HepG2 (cell line): Measurements from ENCODE around the gene SDC1. TPM values are rescaled to one million over a fixed set of nuclear protein-coding genes. Genes with fewer than 3 reads are reported as not detected.

Experiments
- ARID3A ChIP-seq: IDR thresholded peaks from 2 replicates; pipeline ENCODE4 v1.6.1; 2012; ENCODE audit warnings: low read depth, low read length, improper control_type of control experiment
- ATAD3A ChIP-seq: sonication (generic); formaldehyde crosslinking; IDR thresholded peaks from 2 replicates; pipeline ENCODE4 v1.4.0; 2020; ENCODE audit warnings: missing genetic modification reagents
- CREB3 ChIP-seq: sonication (generic); formaldehyde crosslinking; IDR thresholded peaks from 2 replicates; pipeline ENCODE4 v1.5.0; 2020; ENCODE audit warnings: missing genetic modification reagents
- FOXC1 ChIP-seq: sonication (generic); formaldehyde crosslinking; IDR thresholded peaks from 2 replicates; pipeline ENCODE4 v1.8.0; 2022; ENCODE audit warnings: mild to moderate bottlenecking, missing genetic modification reagents, borderline replicate concordance
- FOXK2 ChIP-seq: fragments of 450-650 bp; IDR thresholded peaks from 2 replicates; pipeline ENCODE4 v1.6.1; 2016
- HMG20A ChIP-seq: IDR thresholded peaks from 2 replicates; pipeline ENCODE4 v1.6.1; 2016; ENCODE audit warnings: borderline replicate concordance
- HMGXB3 ChIP-seq: sonication (generic); formaldehyde crosslinking; IDR thresholded peaks from 2 replicates; pipeline ENCODE4 v1.4.0; 2020; ENCODE audit warnings: missing genetic modification reagents, borderline replicate concordance
- KDM5A ChIP-seq: fragments of 200-600 bp; sonication (generic); IDR thresholded peaks from 2 replicates; pipeline ENCODE4 v1.7.0; 2018; ENCODE audit warnings: antibody characterized with exemption, mild to moderate bottlenecking, low read length, borderline replicate concordance
- MEIS2 ChIP-seq: sonication (generic); formaldehyde crosslinking; IDR thresholded peaks from 2 replicates; pipeline ENCODE4 v1.9.0; 2021; ENCODE audit warnings: mild to moderate bottlenecking, missing genetic modification reagents
- ZNF3 ChIP-seq: IDR thresholded peaks from 2 replicates; pipeline ENCODE4 v1.7.0; 2017; ENCODE audit warnings: inconsistent platforms
- ZNF44 ChIP-seq: sonication (generic); formaldehyde crosslinking; IDR thresholded peaks from 2 replicates; pipeline ENCODE4 v1.5.1; 2020; ENCODE audit warnings: mild to moderate bottlenecking, missing genetic modification reagents
- ZNF562 ChIP-seq: sonication (generic); formaldehyde crosslinking; IDR thresholded peaks from 2 replicates; pipeline ENCODE4 v1.8.0; 2022; ENCODE audit warnings: missing genetic modification reagents, borderline replicate concordance
- ZNF660 ChIP-seq: sonication (generic); formaldehyde crosslinking; IDR thresholded peaks from 2 replicates; pipeline ENCODE4 v1.5.1; 2020; ENCODE audit warnings: mild to moderate bottlenecking, low read depth, missing genetic modification reagents, borderline replicate concordance
- polyA plus RNA-seq, 8 experiments: library from polyadenylated mRNA; depleted of rRNA in 3 of 8; stranded (reverse) in 7 of 8; unstranded in 1 of 8; fragments of >200 nt; fragmentation: Illumina TruSeq in 4 of 8; extraction: Trizol in 4 of 8; gene quantifications; 2 replicates each; pipeline versions ENCODE4 v1.2.1 to v1.2.3, GENCODE V29; 2011 to 2016; ENCODE audit warnings: low read depth in 4 of 8, missing spikeins in 1 of 8, mixed read lengths in 1 of 8; ENCODE audit not compliant: insufficient read depth in 1 of 8
- total RNA-seq, 5 experiments: library from RNA; depleted of rRNA; stranded (reverse); fragments of >200 nt; fragmentation: Illumina TruSeq; extraction: Trizol; gene quantifications; 2 replicates each; pipeline ENCODE4 v1.2.3, GENCODE V29; 2016; ENCODE audit warnings: low read depth in 1 of 5
- TF ChIP-seq, protein P1 (sequence below): sonication (generic); formaldehyde crosslinking; IDR thresholded peaks from 2 replicates; pipeline ENCODE4; 2020; ENCODE audit warnings: missing genetic modification reagents, mild to moderate bottlenecking, borderline replicate concordance
- TF ChIP-seq, protein P2 (sequence below): sonication (generic); formaldehyde crosslinking; IDR thresholded peaks from 2 replicates; pipeline ENCODE4 v1.4.0; 2020; ENCODE audit warnings: mild to moderate bottlenecking, missing genetic modification reagents
- TF ChIP-seq, protein P3 (sequence below): sonication (generic); formaldehyde crosslinking; IDR thresholded peaks from 2 replicates; pipeline ENCODE4 v1.4.0; 2020; ENCODE audit warnings: missing genetic modification reagents; ENCODE audit errors: not compliant biosample characterization

SDC1 gene
- total and polyA plus RNA-seq, 2 of the 13 experiments (the other 11 are each of a cell fraction or from before 2014, with no cell fraction given): 108 to 119 TPM

DNA sequence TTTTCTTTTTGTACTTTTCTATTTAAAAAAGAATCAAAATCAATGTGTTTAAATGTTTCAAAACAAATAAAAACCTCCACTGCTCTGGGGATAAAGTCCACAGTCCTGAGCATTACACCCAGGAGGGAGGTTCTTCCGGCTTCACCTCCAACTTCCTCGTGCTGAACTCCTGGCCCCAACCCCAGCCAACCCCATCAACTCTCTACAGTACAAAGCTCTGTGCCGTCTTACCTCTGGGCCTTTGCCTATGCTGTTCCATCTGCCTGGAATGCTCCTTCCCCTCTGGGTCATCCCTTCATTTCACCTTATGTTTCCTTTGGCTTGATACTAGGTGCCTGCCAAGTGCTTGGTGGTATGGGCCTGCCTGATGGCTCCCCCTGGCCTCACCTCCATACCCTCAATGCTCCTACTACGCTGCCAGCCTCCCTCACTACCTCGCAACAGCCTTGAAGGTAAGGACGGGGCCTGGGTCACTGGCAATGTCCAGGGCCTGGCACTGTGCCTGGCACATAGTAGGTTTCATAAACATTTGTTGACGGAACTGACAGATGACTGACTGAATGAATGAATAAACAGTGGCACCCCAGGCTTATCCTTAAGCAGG is 28.8 kb downstream of the SDC1 start (continued):
- TF ChIP-seq, protein P1, sequence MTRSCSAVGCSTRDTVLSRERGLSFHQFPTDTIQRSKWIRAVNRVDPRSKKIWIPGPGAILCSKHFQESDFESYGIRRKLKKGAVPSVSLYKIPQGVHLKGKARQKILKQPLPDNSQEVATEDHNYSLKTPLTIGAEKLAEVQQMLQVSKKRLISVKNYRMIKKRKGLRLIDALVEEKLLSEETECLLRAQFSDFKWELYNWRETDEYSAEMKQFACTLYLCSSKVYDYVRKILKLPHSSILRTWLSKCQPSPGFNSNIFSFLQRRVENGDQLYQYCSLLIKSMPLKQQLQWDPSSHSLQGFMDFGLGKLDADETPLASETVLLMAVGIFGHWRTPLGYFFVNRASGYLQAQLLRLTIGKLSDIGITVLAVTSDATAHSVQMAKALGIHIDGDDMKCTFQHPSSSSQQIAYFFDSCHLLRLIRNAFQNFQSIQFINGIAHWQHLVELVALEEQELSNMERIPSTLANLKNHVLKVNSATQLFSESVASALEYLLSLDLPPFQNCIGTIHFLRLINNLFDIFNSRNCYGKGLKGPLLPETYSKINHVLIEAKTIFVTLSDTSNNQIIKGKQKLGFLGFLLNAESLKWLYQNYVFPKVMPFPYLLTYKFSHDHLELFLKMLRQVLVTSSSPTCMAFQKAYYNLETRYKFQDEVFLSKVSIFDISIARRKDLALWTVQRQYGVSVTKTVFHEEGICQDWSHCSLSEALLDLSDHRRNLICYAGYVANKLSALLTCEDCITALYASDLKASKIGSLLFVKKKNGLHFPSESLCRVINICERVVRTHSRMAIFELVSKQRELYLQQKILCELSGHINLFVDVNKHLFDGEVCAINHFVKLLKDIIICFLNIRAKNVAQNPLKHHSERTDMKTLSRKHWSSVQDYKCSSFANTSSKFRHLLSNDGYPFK (CRISPR knock-in tag): peak; percentile 64; the same call in 1 of the 2 replicates
- no peak for TF ChIP-seq ZNF562 (CRISPR knock-in tag)
- no peak for TF ChIP-seq HMGXB3 (CRISPR knock-in tag)
- peak; percentile 33; the same call in 1 of the 2 replicates for TF ChIP-seq HMG20A (CRISPR knock-in tag)
- no peak for TF ChIP-seq ATAD3A
- TF ChIP-seq ZNF44 (CRISPR knock-in tag): no peak
- TF ChIP-seq FOXC1 (CRISPR knock-in tag): peak; percentile 29; the same call in 1 of the 2 replicates
- TF ChIP-seq, protein P2, sequence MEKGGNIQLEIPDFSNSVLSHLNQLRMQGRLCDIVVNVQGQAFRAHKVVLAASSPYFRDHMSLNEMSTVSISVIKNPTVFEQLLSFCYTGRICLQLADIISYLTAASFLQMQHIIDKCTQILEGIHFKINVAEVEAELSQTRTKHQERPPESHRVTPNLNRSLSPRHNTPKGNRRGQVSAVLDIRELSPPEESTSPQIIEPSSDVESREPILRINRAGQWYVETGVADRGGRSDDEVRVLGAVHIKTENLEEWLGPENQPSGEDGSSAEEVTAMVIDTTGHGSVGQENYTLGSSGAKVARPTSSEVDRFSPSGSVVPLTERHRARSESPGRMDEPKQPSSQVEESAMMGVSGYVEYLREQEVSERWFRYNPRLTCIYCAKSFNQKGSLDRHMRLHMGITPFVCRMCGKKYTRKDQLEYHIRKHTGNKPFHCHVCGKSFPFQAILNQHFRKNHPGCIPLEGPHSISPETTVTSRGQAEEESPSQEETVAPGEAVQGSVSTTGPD (CRISPR knock-in tag): no peak
- 0 out of 2 replicates have a peak, but pooled peaks have one; percentile 61 for TF ChIP-seq MEIS2 (CRISPR knock-in tag)
- no peak for TF ChIP-seq CREB3 (CRISPR knock-in tag)
- TF ChIP-seq FOXK2: no peak
- no peak for TF ChIP-seq ZNF660
- TF ChIP-seq ARID3A: peak; percentile 84
- TF ChIP-seq ZNF3 (CRISPR knock-in tag): no peak
- TF ChIP-seq, protein P3, sequence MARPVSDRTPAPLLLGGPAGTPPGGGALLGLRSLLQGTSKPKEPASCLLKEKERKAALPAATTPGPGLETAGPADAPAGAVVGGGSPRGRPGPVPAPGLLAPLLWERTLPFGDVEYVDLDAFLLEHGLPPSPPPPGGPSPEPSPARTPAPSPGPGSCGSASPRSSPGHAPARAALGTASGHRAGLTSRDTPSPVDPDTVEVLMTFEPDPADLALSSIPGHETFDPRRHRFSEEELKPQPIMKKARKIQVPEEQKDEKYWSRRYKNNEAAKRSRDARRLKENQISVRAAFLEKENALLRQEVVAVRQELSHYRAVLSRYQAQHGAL: no peak
- TF ChIP-seq KDM5A: no peak
